Ishikawa (cell line): ENCODE data around the gene AKNA.

Experiments used
- CEBPB ChIP-seq: IDR thresholded peaks from 2 replicates; pipeline ENCODE4 v1.6.1; 2012
- CREB1 ChIP-seq: IDR thresholded peaks from 2 replicates; pipeline ENCODE4 v1.6.1; 2012; ENCODE audit warnings: low read depth
- EGR1 ChIP-seq: IDR thresholded peaks from 2 replicates; pipeline ENCODE4 v1.6.1; 2012
- EP300 ChIP-seq: IDR thresholded peaks from 2 replicates; pipeline ENCODE4 v1.6.1; 2012; ENCODE audit warnings: borderline replicate concordance
- FOXM1 ChIP-seq: IDR thresholded peaks from 2 replicates; pipeline ENCODE4 v1.6.1; 2012; ENCODE audit warnings: low read depth, borderline replicate concordance
- RAD21 ChIP-seq: IDR thresholded peaks from 2 replicates; pipeline ENCODE4 v1.6.1; 2012; ENCODE audit warnings: low read depth
- TAF1 ChIP-seq: IDR thresholded peaks from 2 replicates; pipeline ENCODE4 v1.6.1; 2012; ENCODE audit warnings: low read depth, mild to moderate bottlenecking
- TCF12 ChIP-seq: IDR thresholded peaks from 2 replicates; pipeline ENCODE4 v1.6.1; 2012; ENCODE audit warnings: low read depth
- TEAD4 ChIP-seq: IDR thresholded peaks from 2 replicates; pipeline ENCODE4 v1.6.1; 2012
- YY1 ChIP-seq: IDR thresholded peaks from 2 replicates; pipeline ENCODE4 v1.6.1; 2012; ENCODE audit warnings: low read depth
- ZBTB7A ChIP-seq: IDR thresholded peaks from 2 replicates; pipeline ENCODE4 v1.6.1; 2012; ENCODE audit warnings: low read depth
- TF ChIP-seq, protein P1 (sequence below): IDR thresholded peaks from 2 replicates; pipeline ENCODE4 v1.6.1; 2012
- TF ChIP-seq, protein P2 (sequence below): IDR thresholded peaks from 2 replicates; pipeline ENCODE4 v1.6.1; 2012
- TF ChIP-seq, protein P3 (sequence below): IDR thresholded peaks from 2 replicates; pipeline ENCODE4 v1.6.1; 2012; ENCODE audit warnings: low read depth, mild to moderate bottlenecking

DNA sequence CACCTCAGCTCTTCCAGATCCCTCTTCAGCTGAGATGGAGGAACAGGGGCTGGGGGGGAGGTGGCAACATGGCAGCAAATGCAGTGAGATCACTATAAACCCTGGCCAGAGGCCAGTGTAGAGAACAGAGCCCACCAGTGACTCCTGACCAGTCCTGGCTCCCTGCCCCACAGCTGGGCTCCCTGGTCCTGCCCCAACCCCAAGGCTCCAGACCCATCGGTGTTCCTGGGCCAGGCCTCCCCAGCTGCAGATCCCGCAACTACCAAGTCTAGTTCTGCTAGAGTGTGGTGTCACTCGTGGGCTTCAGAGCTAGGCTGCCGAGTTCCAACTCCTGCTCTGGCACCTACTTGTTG lies 16.8 kb downstream of the AKNA start:
- TF ChIP-seq ZBTB7A: no peak
- TF ChIP-seq CEBPB: no peak
- no peak for TF ChIP-seq TAF1
- TF ChIP-seq, protein P1, sequence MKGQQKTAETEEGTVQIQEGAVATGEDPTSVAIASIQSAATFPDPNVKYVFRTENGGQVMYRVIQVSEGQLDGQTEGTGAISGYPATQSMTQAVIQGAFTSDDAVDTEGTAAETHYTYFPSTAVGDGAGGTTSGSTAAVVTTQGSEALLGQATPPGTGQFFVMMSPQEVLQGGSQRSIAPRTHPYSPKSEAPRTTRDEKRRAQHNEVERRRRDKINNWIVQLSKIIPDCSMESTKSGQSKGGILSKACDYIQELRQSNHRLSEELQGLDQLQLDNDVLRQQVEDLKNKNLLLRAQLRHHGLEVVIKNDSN: no peak
- no peak for TF ChIP-seq TCF12
- TF ChIP-seq EGR1: no peak
- no peak for TF ChIP-seq EP300
- TF ChIP-seq YY1: no peak
- no peak for TF ChIP-seq CREB1
- TF ChIP-seq, protein P2, sequence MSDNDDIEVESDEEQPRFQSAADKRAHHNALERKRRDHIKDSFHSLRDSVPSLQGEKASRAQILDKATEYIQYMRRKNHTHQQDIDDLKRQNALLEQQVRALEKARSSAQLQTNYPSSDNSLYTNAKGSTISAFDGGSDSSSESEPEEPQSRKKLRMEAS: no peak
- TF ChIP-seq, protein P3, sequence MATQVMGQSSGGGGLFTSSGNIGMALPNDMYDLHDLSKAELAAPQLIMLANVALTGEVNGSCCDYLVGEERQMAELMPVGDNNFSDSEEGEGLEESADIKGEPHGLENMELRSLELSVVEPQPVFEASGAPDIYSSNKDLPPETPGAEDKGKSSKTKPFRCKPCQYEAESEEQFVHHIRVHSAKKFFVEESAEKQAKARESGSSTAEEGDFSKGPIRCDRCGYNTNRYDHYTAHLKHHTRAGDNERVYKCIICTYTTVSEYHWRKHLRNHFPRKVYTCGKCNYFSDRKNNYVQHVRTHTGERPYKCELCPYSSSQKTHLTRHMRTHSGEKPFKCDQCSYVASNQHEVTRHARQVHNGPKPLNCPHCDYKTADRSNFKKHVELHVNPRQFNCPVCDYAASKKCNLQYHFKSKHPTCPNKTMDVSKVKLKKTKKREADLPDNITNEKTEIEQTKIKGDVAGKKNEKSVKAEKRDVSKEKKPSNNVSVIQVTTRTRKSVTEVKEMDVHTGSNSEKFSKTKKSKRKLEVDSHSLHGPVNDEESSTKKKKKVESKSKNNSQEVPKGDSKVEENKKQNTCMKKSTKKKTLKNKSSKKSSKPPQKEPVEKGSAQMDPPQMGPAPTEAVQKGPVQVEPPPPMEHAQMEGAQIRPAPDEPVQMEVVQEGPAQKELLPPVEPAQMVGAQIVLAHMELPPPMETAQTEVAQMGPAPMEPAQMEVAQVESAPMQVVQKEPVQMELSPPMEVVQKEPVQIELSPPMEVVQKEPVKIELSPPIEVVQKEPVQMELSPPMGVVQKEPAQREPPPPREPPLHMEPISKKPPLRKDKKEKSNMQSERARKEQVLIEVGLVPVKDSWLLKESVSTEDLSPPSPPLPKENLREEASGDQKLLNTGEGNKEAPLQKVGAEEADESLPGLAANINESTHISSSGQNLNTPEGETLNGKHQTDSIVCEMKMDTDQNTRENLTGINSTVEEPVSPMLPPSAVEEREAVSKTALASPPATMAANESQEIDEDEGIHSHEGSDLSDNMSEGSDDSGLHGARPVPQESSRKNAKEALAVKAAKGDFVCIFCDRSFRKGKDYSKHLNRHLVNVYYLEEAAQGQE: no peak
- TF ChIP-seq TEAD4: no peak
- no peak for TF ChIP-seq RAD21
- no peak for TF ChIP-seq FOXM1
